Measurements from ENCODE around the gene DDR2. TPM values are rescaled to one million over a fixed set of nuclear protein-coding genes. Genes with fewer than 3 reads are reported as not detected.
A peak's percentile ranks its signal among the peaks of the same experiment; 100 is the strongest.
"Not testable (repeated sequence)": the region's sequence is repeated elsewhere in the genome, so short reads cannot be mapped to it uniquely, and the experiment has no call there.

Gene DDR2
- total and polyA plus RNA-seq, 4 donors: 2.3 to 55.7 (median 17.6) TPM

GRCh38 chr1:162722036-162722435 is 89.8 kb downstream of the DDR2 start:
- Histone ChIP-seq H3K27ac (ENCODE audit: low read depth in 1 of 2, low read length in 1 of 2) (no peak overlapping the region), H3K4me3 (no peak overlapping the region), H3K9ac (ENCODE audit: insufficient read depth in 1 of 2, low read length in 2 of 2) (no peak overlapping the region), H3K36me3 (ENCODE audit: control insufficient read depth in 4 of 4, insufficient read depth in 4 of 4, low read length in 4 of 4) (peaks cover 0 to 2% (median under 1%) of the 10 kb centered on the region in 4 donors), H3K27me3 (ENCODE audit: control insufficient read depth in 3 of 3, insufficient read depth in 3 of 3, low read length in 2 of 3) (no peaks in the 10 kb centered on the region), H3K9me3 (ENCODE audit: control insufficient read depth in 4 of 4, insufficient read depth in 3 of 4, low read length in 3 of 4) (no peaks in the 10 kb centered on the region), H3K4me1 (ENCODE audit: control insufficient read depth in 5 of 5, insufficient read depth in 5 of 5, low read length in 5 of 5) (peaks cover 0 to 3% (median 0%) of the 10 kb centered on the region in 5 donors)
- DNase-seq (no peak), ATAC-seq (ENCODE audit: insufficient read depth, low FRiP score) (no peak)
- TF ChIP-seq CTCF (IDR thresholded peaks at IDR 0.05; ENCODE audit: control extremely low read depth, extremely low read depth): no peak
- WGBS, 2 donors: 90 to 97% methylated on average over 3 of the region's 3 CpGs

- Histone ChIP-seq H3K27ac (ENCODE audit: low read depth in 1 of 2, low read length in 1 of 2) (no peak overlapping the region), H3K9ac (ENCODE audit: insufficient read depth in 1 of 2, low read length in 2 of 2) (no peak overlapping the region), H3K4me3 (no peak overlapping the region), H3K4me1 (ENCODE audit: control insufficient read depth in 5 of 5, insufficient read depth in 5 of 5, low read length in 5 of 5) (peaks cover 0 to 3% (median 0%) of the 10 kb centered on the region in 5 donors), H3K27me3 (ENCODE audit: control insufficient read depth in 3 of 3, insufficient read depth in 3 of 3, low read length in 2 of 3) (no peaks in the 10 kb centered on the region), H3K36me3 (ENCODE audit: control insufficient read depth in 4 of 4, insufficient read depth in 4 of 4, low read length in 4 of 4) (no peaks in the 10 kb centered on the region), H3K9me3 (ENCODE audit: control insufficient read depth in 4 of 4, insufficient read depth in 3 of 4, low read length in 3 of 4) (no peaks in the 10 kb centered on the region)
- DNase-seq (no peak), ATAC-seq (ENCODE audit: insufficient read depth, low FRiP score) (no peak)
- 73 to 83% methylated on average over 7 of the region's 7 CpGs for WGBS, 2 donors
- no peak for TF ChIP-seq CTCF (IDR thresholded peaks at IDR 0.05; ENCODE audit: control extremely low read depth, extremely low read depth)
These were observed 92.4 kb downstream of the DDR2 start for GRCh38 chr1:162724583-162725120.

- H3K4me1 ChIP-seq (ENCODE audit: control insufficient read depth in 5 of 5, insufficient read depth in 5 of 5, low read length in 5 of 5): peaks cover 0 to 3% (median 0%) of the 10 kb centered on the region in 5 donors
- H3K4me3 ChIP-seq: no peak overlapping the region
- no peaks in the 10 kb centered on the region for H3K36me3 ChIP-seq (ENCODE audit: control insufficient read depth in 4 of 4, insufficient read depth in 4 of 4, low read length in 4 of 4)
- DNase-seq (no peak), ATAC-seq (ENCODE audit: insufficient read depth, low FRiP score) (no peak)
- H3K27ac ChIP-seq (ENCODE audit: low read depth in 1 of 2, low read length in 1 of 2): no peak overlapping the region
- H3K27me3 ChIP-seq (ENCODE audit: control insufficient read depth in 3 of 3, insufficient read depth in 3 of 3, low read length in 2 of 3): no peaks in the 10 kb centered on the region
- H3K9ac ChIP-seq (ENCODE audit: insufficient read depth in 1 of 2, low read length in 2 of 2): no peak overlapping the region
- TF ChIP-seq CTCF (IDR thresholded peaks at IDR 0.05; ENCODE audit: control extremely low read depth, extremely low read depth): no peak
- no peaks in the 10 kb centered on the region for H3K9me3 ChIP-seq (ENCODE audit: control insufficient read depth in 4 of 4, insufficient read depth in 3 of 4, low read length in 3 of 4)
- WGBS, 2 donors: 74 to 87% methylated on average over 7 of the region's 7 CpGs
These were observed 93.1 kb downstream of the DDR2 start for GRCh38 chr1:162725301-162725837.

- no peak for TF ChIP-seq CTCF (IDR thresholded peaks at IDR 0.05; ENCODE audit: control extremely low read depth, extremely low read depth)
- no peak overlapping the region for H3K9ac ChIP-seq (ENCODE audit: insufficient read depth in 1 of 2, low read length in 2 of 2)
- no peak overlapping the region for H3K4me3 ChIP-seq
- H3K36me3 ChIP-seq (ENCODE audit: control insufficient read depth in 4 of 4, insufficient read depth in 4 of 4, low read length in 4 of 4): no peaks in the 10 kb centered on the region
- H3K27me3 ChIP-seq (ENCODE audit: control insufficient read depth in 3 of 3, insufficient read depth in 3 of 3, low read length in 2 of 3): no peaks in the 10 kb centered on the region
- DNase-seq: peak in 1 of 3 donors; percentile 22
- no peak for ATAC-seq (ENCODE audit: insufficient read depth, low FRiP score)
- no peaks in the 10 kb centered on the region for H3K9me3 ChIP-seq (ENCODE audit: control insufficient read depth in 4 of 4, insufficient read depth in 3 of 4, low read length in 3 of 4)
- no peak overlapping the region for H3K27ac ChIP-seq (ENCODE audit: low read depth in 1 of 2, low read length in 1 of 2)
- peaks cover 0 to 3% (median 0%) of the 10 kb centered on the region in 5 donors for H3K4me1 ChIP-seq (ENCODE audit: control insufficient read depth in 5 of 5, insufficient read depth in 5 of 5, low read length in 5 of 5)
- WGBS, 2 donors: 89 to 94% methylated on average over 3 of the region's 3 CpGs
These were observed 94.3 kb downstream of the DDR2 start for GRCh38 chr1:162726555-162726954.

GRCh38 chr1:162727493-162727892 is 95.2 kb downstream of the DDR2 start:
- not testable (repeated sequence) for DNase-seq

More at GRCh38 chr1:162727493-162727892, 95.2 kb downstream of the DDR2 start:
- H3K36me3 ChIP-seq (ENCODE audit: control insufficient read depth in 4 of 4, insufficient read depth in 4 of 4, low read length in 4 of 4); H3K4me1 ChIP-seq (ENCODE audit: control insufficient read depth in 5 of 5, insufficient read depth in 5 of 5, low read length in 5 of 5); H3K4me3 ChIP-seq; H3K9ac ChIP-seq (ENCODE audit: insufficient read depth in 1 of 2, low read length in 2 of 2); H3K27me3 ChIP-seq (ENCODE audit: control insufficient read depth in 3 of 3, insufficient read depth in 3 of 3, low read length in 2 of 3); H3K9me3 ChIP-seq (ENCODE audit: control insufficient read depth in 4 of 4, insufficient read depth in 3 of 4, low read length in 3 of 4); H3K27ac ChIP-seq (ENCODE audit: low read depth in 1 of 2, low read length in 1 of 2); ATAC-seq (ENCODE audit: insufficient read depth, low FRiP score): not testable (repeated sequence)
- WGBS, 2 donors: no CpG with 5 or more reads among the region's 1 CpG
